Mammary epithelial cell (primary cell): ENCODE measurements around the gene ATP13A2.

ENCODE experiments used
- EZH2 ChIP-seq: IDR thresholded peaks from 2 replicates; pipeline ENCODE4 v1.6.1; 2012; ENCODE audit warnings: low read length, inconsistent platforms, borderline replicate concordance
- TF ChIP-seq, protein P1 (sequence below), 2 donors: IDR thresholded peaks in 1 of 2; conservative IDR thresholded peaks in 1 of 2; 2 replicates each; pipeline ENCODE4 v1.5.1; 2011 to 2012; ENCODE audit warnings: inconsistent platforms in 2 of 2, low read length in 2 of 2, mild to moderate bottlenecking in 2 of 2, control low read depth in 1 of 2, low read depth in 1 of 2; ENCODE audit not compliant: insufficient read depth in 1 of 2; ENCODE audit errors: extremely low read depth in 1 of 2

DNA sequence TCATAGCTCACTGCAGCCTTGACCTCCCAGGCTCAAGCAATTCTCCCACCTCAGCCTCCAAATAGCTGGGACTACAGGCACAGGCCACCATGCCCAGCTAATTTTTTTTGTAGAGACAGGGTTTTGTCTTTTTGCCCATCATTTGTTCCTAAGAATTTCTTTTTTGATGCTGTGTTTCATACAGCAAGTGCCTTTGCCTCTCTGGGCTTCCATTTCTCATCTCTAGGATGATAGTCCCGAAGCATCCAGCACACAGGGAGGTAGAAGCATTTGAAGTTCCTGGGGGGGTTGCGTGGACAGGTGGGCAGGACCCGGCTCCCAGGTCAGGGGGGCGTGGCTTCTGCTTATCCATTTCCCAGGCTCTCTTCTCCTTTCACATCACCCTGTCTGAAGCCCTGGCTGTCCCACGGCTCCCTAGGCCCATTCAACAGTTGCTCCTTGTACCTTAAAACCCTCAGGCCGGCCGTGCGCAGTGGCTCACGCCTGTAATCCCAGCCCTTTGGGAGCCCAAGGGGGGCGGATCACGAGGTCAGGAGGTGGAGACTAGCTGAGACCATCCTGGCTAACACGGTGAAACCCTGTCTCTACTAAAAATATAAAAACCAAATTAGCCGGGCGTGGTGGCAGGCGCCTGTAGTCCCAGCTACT, 3.4 kb downstream of the ATP13A2 start:
- TF ChIP-seq, protein P1, sequence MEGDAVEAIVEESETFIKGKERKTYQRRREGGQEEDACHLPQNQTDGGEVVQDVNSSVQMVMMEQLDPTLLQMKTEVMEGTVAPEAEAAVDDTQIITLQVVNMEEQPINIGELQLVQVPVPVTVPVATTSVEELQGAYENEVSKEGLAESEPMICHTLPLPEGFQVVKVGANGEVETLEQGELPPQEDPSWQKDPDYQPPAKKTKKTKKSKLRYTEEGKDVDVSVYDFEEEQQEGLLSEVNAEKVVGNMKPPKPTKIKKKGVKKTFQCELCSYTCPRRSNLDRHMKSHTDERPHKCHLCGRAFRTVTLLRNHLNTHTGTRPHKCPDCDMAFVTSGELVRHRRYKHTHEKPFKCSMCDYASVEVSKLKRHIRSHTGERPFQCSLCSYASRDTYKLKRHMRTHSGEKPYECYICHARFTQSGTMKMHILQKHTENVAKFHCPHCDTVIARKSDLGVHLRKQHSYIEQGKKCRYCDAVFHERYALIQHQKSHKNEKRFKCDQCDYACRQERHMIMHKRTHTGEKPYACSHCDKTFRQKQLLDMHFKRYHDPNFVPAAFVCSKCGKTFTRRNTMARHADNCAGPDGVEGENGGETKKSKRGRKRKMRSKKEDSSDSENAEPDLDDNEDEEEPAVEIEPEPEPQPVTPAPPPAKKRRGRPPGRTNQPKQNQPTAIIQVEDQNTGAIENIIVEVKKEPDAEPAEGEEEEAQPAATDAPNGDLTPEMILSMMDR (conservative IDR thresholded peaks at IDR 0.05 in 1 of 2, IDR thresholded peaks at IDR 0.05 in 1 of 2; ENCODE audit: extremely low read depth in 1 of 2, insufficient read depth in 1 of 2, low read depth in 1 of 2, low read length in 2 of 2): no peak
- TF ChIP-seq EZH2: no peak
